HG03442 (cell line): ENCODE measurements around the gene RELT.

Source experiments
- ATAC-seq: cut with Tn5 transposase; IDR thresholded peaks from one replicate; pipeline ENCODE4 v1.9.1; 2021; ENCODE audit warnings: mild to moderate bottlenecking, moderate library complexity; ENCODE audit not compliant: unreplicated experiment

Gene RELT

DNA sequence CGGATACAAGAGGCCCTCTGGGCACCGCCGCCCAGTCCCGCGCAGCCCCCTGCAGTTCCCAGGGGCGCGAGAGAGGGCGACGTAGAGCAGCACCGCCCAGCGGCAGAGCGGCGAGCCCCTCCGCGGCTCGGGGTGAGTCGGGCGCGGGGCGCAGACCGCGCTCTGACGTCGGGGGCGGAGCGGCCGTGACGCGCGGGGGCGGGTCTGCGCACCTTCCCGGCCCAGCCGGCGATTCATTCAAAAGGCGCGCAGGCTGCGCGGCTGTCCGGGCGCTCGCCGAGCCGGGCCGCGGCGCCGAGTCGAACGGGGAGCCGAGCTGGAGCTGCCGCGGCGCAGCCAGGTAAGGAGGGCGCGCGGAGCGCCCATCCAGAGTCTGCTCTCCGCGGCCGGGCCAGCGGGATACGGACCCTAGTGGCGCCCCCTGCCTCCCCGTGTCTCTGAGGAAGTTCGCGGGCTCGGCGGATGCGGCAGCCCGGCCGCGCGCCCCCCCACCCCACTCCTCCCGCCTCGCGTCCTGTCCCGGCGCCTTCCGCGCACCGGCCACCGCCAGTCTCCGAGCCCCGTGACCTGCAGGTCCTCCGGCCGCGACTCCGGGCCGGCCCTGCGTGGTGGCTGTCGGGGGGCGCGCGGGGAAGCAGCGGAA, at the start of gene RELT:
Gene RELT, plus strand, starts transcription at position 240 of the 643 bp plus-strand sequence. CDS start 12,738 bp downstream, outside the sequence.
- peak; percentile 69 for ATAC-seq

- ATAC-seq: no peak
These were observed 49.0 kb upstream of the RELT start for GRCh38 chr11:73326929-73327811.

DNA sequence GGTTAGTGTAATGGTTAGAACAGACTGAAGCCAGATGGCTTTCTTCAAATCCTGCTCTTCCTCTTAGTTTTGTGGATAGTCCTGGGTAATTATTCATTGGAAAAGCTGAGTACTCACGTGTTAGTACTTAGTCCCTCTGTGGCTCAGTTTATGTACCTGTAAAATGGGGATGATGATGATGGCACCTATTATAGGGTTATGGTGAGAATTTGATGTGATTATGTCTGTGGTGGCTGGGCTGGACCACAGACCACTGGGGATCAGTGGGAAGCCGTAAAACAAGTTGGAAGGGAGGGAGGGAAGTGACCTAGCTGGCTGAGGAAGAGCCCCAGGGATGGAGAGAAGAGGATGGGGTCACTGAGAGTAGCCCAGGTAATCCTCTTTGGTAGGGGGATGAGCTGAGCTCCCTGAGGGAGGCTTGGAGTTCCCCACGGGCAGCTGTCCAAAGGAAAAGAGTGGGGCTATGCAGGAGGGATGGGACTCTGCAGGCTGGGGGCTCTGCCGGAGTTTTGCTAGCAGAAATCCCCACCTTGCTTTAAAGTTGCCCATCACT, 48.3 kb upstream of the RELT start:
- ATAC-seq: no peak

DNA sequence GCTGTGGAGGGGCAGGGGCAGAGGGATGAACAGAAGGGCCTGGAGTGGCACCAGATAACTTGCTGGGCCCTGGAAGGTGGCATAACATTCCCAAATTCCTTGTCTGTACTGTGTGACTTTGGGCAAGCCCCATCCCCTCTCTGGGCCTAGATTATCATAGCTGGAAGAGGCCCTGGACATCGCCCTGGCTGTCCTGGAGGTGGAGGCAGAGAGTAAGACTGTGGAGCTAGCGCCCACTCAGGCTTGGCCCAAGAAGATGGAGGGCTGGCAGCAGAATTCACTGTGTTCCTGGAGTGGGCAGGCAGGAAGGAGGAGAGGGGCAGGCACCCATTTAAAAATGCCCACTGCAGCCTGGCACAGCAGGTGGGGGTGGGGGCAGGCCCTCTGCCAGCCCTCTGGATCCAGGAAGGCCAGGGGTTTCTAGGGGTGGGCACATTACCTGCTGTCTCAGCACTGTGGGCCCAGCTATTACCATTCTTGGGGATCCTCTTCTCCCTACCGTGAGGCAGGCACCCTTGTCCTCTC, 45.6 kb upstream of the RELT start:
- no peak for ATAC-seq

GRCh38 chr11:73331138-73331916, 44.9 kb upstream of the RELT start:
- ATAC-seq: no peak

GRCh38 chr11:73333173-73333572, 43.0 kb upstream of the RELT start:
- ATAC-seq: no peak

DNA sequence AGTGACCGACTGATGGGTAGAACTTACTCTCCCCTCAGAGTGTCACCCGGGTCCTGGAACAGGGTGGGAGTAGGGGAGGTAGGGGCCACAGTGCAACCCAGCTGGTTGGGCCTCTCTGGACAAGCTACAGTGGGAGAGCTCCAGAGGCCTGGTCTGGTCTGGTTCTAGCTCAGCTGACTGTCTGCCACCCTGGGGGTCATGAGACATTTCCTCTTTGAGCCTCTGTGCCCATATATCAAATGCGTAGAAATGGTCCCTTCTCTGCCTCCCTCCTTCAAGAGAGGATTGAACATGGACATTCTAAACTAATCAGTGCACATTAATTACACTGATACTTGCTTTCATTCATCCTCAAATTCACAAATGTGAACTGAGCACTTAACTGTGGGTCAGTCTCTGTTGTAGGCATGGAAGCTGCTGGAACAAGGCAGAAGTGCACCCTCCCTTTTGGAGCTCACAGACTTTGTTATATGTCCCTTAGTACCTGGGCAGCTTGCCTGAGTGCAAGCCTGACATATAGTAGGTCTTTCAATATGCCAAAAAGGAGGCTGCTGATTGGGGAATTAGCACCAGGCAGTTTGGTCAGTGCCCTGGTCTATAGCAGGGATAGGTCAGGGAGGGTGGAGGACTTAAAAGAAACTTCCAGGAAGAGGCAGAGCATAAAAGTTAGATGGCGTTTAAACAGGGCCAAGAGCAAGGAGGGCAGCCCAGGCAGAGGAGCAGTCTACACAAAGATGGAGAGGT, 42.4 kb upstream of the RELT start:
- no peak for ATAC-seq

DNA sequence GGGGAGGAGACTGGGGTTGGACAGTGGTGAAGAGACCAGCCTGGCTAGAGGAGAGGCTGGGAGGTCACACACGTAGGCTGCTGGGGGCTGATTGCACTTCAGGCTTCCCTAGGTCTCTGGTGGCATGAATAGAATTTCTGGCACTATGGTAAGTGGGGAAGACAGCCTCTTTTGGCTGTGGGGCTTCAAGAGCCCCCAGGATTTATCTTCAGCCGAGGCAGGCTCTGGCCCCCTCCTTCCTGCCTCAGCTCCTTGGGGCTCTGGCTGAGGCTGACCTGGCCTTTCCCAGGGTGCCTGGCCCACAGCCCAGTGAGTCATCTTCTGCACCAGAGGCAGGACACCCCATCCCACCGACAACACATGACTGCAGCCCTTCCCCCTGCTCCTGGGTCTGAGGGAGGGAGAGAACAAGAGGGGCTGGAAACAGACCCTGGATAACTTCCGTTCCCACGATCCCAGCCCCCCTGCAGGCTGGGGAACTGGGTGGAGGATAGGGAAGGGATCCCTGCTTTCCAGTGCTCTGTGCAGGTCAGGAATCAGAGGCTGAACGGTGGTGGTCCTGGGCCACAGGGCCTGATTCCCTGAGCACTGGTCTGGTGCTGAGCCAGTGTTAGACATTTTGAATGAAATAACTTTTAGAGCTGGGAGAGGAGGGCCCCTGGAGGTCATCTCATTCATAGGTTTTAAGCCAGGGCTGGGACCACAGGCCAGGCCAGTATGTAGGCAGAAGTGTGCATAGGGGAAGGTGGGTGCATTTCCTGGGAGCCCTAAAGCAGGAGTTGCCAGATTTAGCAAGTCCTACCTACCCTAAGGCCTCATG, 41.6 kb upstream of the RELT start:
- ATAC-seq: no peak

DNA sequence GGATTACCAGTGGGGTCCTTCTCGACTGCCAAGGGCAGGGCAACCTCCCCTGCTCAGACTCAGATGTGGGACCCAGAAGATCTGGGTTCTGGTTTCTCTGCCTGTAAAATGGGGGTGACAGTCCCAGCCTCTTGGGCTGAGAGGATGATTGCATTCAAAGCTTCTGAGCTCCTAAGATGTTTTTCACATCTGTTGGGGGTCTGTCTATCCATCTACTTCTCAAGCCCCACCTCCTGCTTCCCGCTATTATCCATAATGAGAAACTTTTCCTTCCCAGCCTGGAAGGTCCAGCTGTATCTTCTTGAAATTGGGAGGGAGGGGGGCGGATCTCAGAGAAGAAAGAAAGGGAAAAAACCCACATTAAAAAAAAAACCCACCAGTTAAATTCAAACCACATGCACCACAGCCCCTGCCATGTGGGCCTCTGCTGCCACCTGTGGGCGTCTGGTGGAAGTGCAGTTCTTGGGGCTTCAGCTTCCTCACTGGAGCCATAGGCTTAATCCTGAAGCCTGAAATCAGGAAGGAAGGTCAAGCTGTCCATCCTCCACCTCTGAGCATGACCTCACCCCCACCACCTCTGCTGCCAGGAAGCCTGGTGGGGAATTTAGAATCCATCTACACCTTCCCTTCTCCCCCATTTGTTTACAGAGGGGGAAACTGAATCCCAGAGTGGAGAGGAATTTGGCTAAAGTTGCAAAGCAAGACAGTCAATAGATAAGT, 40.8 kb upstream of the RELT start:
- no peak for ATAC-seq

DNA sequence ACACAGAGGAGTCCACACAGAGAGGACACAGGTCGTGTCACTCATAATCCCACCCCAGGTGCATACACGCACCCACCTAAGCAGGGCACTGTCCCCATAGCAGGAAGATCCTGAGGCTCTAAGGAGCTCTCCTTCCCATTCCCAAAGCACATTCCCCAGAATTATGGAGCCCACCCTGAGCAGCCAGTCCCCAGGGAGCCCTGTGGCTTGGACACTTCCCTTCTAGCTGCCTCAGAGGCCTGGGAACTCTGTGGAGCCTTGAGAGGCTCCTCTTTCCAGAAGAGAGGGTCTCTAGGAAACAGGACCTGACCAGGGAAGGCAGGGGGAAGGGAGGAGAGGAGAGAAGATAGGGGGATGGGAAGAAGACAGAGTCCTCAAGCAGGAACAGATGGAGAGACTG, 38.4 kb upstream of the RELT start:
- ATAC-seq: no peak

- ATAC-seq: no peak
These were observed 37.9 kb upstream of the RELT start for GRCh38 chr11:73338279-73338678.

GRCh38 chr11:73340164-73340563, 36.0 kb upstream of the RELT start:
- ATAC-seq: no peak

DNA sequence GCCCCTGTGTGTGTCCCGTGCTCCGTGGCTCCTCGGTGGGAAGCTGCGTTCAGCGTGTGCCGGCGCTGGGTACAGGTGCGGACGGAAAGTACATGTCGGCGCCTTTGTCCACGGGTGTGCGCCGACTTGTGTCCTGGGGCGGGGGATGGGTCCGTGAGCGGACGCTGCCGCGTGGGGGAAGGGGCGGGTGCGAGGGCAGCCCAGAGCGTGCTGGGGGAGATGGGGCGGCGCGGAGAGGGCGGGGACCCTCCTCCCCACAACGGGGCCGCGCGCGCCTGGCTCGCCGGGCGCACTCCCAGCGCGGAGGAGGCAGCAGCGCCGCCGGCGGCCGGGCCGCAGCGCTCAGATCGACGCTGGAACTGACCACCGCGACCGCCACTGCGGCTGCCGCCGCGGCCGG, 33.6 kb upstream of the RELT start:
- no peak for ATAC-seq

- no peak for ATAC-seq
These were observed 32.9 kb upstream of the RELT start for GRCh38 chr11:73343076-73343873.

DNA sequence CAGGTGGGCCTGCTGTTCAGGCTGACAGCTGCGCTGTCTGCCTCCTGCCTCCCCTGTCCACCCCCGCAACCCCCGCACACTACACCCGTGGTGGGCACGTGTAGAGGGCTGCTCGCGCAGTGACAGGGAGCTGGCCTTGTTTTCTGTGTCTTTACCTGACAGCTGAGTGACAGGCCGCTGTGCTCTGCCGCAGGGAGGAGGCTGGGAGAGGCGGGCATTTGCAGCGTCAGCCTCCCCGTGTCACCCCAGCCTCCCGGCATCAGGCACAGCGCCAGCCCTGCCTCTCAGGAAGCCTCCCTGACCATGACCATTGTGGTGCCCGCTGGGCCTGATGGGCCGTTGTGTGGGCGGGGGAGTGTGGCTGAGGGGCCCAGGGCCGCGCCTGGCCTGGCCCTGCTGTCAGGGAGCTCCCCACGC, 32.0 kb upstream of the RELT start:
- ATAC-seq: no peak

DNA sequence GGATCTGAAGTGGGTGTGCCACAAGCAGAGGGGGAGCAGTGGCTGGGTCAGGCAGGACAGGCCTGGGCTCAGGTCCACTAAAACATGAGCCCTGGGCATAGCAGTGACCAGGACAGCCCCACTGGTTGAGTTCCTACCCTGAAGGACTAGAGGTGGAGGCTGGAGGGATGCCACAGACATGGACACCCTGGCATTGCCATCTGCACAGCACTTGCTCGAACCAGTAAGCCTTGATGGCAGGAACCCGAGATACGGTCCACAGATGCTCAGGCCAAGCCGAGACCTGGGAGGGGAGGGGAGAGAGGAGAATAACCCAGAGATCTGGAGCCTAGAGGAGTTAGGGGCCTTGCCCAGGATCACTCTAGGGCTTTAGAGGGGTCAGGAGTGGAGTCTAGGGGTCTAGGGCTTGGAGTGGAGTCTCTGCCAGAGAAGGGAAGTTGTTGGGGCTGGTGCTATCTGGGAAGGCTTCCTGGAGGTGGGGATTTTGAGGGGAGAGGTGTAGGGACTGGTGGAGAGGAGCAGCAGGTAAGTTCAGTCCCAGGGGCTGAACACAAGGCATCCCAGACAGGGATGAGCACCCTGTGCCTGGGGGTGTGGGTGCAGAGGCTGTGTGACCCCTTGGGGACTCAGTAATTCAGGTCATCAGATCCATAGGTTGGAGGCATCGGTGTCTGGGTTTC, 30.6 kb upstream of the RELT start:
- no peak for ATAC-seq

DNA sequence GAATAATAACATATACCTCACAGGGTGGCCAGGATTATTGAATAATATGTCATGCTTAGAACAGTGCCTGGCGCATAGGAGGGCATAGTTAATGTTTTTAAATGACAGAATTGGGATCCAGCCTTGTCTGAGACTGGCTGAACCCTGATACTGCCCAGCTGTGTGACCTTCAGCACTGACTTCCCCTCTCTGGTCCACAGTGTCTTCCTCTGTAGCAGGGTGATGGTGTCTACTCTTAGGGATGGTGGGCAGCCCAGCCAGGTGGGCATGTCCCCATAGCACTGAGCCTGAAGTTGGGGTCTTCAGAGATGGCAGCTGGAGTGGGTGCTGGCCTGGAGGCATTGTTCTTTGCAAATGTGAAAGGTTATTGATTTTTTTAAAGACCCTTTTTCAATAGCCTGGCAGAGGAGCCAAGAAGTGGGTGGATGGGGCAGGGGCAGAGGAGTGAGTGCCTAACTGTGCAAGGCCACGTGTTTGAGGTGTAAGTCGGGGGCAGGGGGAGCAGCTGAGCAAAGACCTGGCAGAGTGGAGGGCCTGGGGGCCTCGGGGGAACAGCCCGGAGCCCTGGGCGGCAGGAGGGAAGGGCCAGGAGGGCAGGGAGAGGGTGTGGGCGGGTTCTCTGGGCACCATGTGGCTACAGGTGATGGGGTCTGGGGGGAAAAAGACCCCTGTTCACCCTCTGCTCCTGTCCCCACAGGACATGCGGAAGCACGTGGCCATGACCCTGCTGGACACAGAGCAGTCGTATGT, 29.8 kb upstream of the RELT start:
- ATAC-seq: no peak
